AG08396 (cell line): ENCODE measurements around the gene ROBO4.

Experiments
- DNase-seq: peaks from one replicate; pipeline ENCODE4 v3.0.0; 2012; ENCODE audit warnings: low spot score, mixed read lengths

ROBO4 gene

GRCh38 chr11:124889191-124890091, 8.2 kb downstream of the ROBO4 start:
- no peak for DNase-seq

DNA sequence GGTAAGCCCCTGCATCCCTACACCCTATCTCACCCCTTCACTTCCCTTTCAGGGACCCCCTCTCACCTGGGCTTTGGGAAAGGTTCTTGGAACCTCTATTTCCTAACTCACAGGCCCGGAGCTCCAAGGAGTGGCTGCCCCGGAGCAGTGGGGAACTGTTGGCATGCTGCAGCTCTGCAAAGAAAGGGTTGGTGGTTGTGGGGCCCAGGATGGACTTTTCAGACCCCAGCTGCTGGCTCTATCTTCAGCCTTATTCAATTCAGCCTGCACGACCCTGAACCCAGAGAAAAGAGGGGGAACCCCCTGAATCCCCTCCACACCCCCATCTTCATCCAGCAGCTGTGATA, 10.0 kb downstream of the ROBO4 start:
- DNase-seq = no peak

DNA sequence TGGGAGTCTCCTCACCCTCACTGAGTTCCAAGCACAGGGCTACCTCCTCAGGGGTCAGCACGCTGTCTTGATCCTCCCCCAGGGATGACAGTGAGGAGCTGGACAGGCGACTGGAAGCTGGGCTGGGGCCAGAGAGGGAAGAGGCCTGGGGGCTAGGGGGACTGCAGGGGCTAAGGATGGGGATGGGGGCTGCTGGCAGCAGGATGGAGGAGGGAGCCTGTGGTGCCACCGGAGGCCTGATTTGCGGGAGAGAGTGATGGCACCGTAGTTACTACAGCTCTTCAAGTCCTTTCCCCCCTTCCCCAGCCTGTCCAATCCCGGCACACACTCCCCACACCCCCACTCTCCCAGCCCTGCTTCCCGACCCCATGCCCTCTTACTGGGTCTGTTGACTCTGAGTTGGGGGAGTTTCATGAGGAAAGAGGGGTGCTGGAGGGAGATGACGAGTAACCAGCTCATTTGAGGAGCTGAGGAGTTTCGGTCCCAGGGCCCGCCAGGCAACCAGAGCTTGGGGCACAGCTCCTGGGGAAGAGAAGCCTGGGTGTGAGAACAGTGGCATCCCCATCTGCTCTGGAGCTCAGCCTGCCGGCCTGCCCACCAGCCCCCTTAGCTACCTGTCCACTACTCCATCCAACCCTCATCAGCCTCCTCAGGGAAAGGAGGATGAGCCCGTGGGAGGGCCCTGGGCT, 10.5 kb downstream of the ROBO4 start:
- no peak for DNase-seq

DNA sequence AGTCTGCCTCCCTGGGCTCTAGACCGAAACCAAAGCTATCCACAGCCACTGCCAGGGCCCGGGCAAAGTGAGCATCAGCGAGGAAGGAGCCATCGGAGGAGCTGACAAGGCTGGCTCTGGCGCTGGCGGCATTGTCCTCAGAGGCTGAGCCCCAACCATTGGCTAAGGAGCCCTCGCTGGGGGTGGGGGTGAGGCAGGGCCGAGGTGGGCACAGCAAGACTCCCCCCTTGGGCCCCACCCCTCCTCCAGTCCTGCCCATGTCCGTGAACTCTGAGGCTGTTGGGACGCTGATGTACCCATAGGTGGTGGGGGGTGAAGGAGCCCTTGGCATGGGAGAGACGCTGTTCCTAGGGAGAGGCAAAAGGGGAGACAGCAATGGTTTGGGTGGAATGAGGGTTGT, 11.2 kb downstream of the ROBO4 start:
- DNase-seq = no peak

DNA sequence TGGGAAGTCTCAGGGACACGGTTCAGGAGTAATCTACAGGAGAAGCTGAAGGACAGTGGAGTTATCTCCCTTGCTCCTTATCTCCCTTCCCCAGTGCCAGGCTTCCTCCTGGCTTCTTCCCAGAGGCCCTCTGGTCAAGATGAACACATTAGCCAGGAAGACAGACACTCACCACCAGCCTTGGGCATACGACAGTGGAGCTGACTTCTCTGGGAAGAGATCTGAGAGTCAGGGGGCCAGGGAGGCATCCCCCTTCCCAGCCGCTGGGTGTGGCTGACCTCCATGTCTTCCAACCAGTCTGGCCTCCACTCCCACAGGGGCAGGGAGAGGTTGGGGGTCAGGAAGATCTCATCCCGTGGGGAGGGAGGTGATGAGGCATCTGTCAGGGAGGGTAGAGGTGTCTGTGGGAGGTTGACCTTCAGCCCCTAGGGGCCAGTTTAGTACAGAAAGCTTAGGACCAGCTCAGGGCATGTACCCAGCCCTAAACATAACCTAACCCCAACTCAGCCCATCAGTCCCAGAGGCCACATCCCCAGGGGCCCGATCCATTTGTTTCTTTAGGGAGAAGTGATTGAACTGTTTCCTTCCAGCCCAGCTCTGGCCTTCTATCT, 12.7 kb downstream of the ROBO4 start:
- no peak for DNase-seq

GRCh38 chr11:124884340-124884739, 13.3 kb downstream of the ROBO4 start:
- DNase-seq = no peak

- no peak for DNase-seq
Measured at GRCh38 chr11:124882339-124883071, 15.2 kb downstream of the ROBO4 start.

DNA sequence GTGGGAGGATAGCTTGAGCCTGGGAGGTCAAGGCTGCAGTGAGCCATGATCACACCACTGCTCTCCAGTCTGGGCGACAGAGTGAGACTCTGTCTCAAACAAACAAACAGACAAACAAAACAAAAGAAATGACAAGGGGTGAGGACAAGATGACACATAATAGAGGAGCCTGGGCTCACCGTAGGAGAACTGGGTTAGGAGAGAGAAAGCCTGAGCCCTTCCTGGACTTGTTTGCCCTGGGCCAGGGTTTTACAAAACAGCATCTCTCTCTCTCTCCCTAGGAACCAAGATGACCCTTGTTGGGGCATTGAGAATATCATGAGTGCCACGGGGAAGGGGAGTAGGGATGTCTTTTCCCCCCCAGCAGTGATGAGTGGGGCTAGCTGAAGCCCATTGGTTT, 16.7 kb downstream of the ROBO4 start:
- DNase-seq = no peak

DNA sequence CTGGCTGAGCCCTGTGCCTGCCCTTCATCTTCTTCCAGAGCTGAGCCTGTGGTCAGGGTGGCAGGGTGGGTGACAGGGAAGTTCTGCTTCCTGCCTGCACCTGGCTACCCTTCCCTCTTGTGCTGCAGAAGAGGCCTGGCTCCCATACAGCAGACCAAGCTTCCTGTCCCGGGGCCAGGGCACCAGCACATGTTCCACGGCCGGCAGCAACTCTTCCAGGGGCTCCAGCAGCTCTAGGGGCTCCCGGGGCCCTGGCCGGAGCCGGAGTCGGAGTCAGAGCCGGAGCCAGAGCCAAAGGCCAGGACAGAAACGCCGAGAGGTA, 17.4 kb downstream of the ROBO4 start:
- DNase-seq = no peak

- no peak for DNase-seq
Measured at GRCh38 chr11:124879493-124880289, 18.0 kb downstream of the ROBO4 start.

DNA sequence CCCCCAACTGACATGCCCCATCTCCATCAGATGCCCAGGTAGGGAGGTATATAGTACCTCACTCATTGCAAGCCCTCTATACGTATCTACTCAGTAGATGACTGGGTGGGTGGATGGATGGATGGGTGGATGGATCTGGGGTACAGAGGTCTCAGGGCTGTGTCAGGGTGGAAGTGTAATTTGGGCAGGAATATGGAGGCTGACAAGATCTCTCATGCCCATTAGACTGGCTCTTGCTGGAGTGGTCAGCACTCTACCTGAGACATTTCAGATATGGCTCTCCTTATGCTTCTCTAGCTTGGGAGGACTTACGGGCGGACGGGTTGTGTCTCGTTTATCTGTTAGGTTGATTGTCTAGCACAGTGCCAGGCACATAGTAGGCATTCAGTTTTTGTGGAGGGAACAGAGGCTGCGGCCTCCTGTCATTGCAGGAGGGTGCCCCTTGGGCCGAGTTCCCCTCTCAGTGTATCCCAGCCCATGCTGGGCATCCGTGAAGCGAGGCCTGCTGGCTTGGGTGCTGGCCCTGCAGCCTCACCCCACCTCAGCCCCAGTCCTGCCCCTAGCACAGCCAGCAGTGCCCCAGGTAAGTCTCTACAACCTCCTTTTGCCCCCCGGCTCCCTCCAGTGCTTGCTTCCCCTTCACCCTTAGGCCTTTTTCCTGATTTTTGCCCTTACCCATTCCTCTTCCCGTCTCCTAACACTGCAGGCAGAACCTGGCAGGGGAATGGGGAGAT, 18.7 kb downstream of the ROBO4 start:
- no peak for DNase-seq

GRCh38 chr11:124877910-124878758, 19.5 kb downstream of the ROBO4 start:
- no peak for DNase-seq

DNA sequence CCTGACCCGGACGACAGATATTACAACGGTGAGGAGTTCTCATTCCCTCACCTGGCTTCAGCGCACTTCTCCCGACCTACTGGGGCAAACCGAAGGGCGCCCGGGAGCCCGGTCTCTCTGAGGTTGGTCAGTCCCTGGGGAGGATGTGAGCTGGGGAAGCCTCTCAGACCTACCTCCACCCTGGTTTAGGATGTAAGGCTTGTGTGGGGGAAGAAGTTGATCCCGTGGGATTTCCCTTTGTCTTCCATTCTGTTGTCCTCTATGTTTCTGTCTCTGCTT, 20.1 kb downstream of the ROBO4 start:
- DNase-seq = no peak

- no peak for DNase-seq
Measured at GRCh38 chr11:124876818-124877630, 20.6 kb downstream of the ROBO4 start.

- peak; percentile 96 for DNase-seq
Measured at GRCh38 chr11:124875943-124876817, 21.5 kb downstream of the ROBO4 start.

- DNase-seq = no peak
Measured at GRCh38 chr11:124875401-124875800, 22.3 kb downstream of the ROBO4 start.

DNA sequence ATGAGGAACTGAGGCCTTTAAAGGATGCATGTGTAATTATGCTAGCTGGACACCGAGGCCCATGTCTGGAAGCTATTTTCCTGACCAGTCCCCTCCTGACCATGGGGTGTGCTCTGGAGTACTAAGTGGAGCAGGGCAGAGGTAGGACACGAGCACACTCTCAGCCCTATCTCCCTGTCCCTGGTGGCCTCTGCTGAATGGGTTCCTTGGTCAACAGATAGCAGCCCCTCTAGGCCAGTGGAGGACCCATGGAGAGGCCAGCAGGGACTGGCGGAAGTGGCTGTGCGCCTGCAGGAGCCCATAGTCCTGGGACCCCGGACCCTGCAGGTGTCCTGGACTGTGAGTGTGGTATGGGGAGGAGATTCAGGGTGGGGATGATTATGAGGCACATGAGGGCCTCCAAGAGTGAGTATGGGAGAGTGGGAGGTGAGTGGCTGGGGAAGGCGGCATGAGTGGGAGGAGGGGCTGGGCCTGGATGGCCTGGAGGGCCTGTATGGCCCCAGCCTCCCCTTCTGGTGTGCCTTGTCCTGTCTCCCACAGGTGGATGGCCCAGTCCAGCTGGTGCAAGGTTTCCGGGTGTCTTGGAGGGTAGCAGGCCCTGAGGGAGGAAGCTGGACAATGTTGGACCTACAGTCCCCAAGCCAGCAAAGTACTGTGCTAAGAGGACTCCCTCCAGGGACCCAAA, 23.0 kb downstream of the ROBO4 start:
- no peak for DNase-seq

GRCh38 chr11:124873951-124874350, 23.7 kb downstream of the ROBO4 start:
- DNase-seq = no peak
